ENCODE results near the gene P2RY6. TPM values are rescaled to one million over a fixed set of nuclear protein-coding genes. Genes with fewer than 3 reads are reported as not detected.
A peak's percentile ranks its signal among the peaks of the same experiment; 100 is the strongest.

P2RY6 gene
- total RNA-seq, 4 donors from 2014 or later = 1.0 to 4.2 (median 2.4) TPM

- ATAC-seq (ENCODE audit: low FRiP score) (no peak), DNase-seq (ENCODE audit: low spot score) (no peak)
- no peak for TF ChIP-seq CTCF (IDR thresholded peaks at IDR 0.05)
Observed at GRCh38 chr11:73294604-73295003, 22.5 kb downstream of the P2RY6 start.

- peak; percentile 59 for ATAC-seq (ENCODE audit: low FRiP score)
- DNase-seq (ENCODE audit: low spot score) = peak; percentile 70
- TF ChIP-seq CTCF (IDR thresholded peaks at IDR 0.05) = peak in 1 of 3 donors; percentile 83
Observed at GRCh38 chr11:73295241-73295995, 23.3 kb downstream of the P2RY6 start.

GRCh38 chr11:73295996-73296318 is 23.8 kb downstream of the P2RY6 start:
- no peak for TF ChIP-seq CTCF (IDR thresholded peaks at IDR 0.05)
- no peak for DNase-seq (ENCODE audit: low spot score)
- ATAC-seq (ENCODE audit: low FRiP score) = no peak

- TF ChIP-seq CTCF (IDR thresholded peaks at IDR 0.05) = no peak
- ATAC-seq (ENCODE audit: low FRiP score) (no peak), DNase-seq (ENCODE audit: low spot score) (no peak)
Observed at GRCh38 chr11:73296501-73297230, 24.5 kb downstream of the P2RY6 start.

- ATAC-seq (ENCODE audit: low FRiP score) = no peak
- no peak for TF ChIP-seq CTCF (IDR thresholded peaks at IDR 0.05)
Observed at GRCh38 chr11:73297231-73297590, 25.1 kb downstream of the P2RY6 start.

GRCh38 chr11:73297702-73298101 is 25.6 kb downstream of the P2RY6 start:
- no peak for TF ChIP-seq CTCF (IDR thresholded peaks at IDR 0.05)
- no peak for DNase-seq (ENCODE audit: low spot score)

More at GRCh38 chr11:73297231-73297590, 25.1 kb downstream of the P2RY6 start:
- no peak for DNase-seq (ENCODE audit: low spot score)

GRCh38 chr11:73298233-73298632 is 26.1 kb downstream of the P2RY6 start:
- no peak for ATAC-seq (ENCODE audit: low FRiP score)
- no peak for DNase-seq (ENCODE audit: low spot score)
- no peak for TF ChIP-seq CTCF (IDR thresholded peaks at IDR 0.05)

More at GRCh38 chr11:73297702-73298101, 25.6 kb downstream of the P2RY6 start:
- no peak for ATAC-seq (ENCODE audit: low FRiP score)

All from omental fat pad (tissue), 4 donors.